AG10803 (cell line): ENCODE measurements around the gene GNG3.

Source experiments
- DNase-seq: peaks from one replicate; pipeline ENCODE4 v3.0.0; 2010; ENCODE audit warnings: low read depth
- H3K4me3 ChIP-seq: 2 replicates; pipeline ENCODE4 v1.5.1; 2011; ENCODE audit warnings: mild to moderate bottlenecking, low read length, control low read depth
- CTCF ChIP-seq: conservative IDR thresholded peaks from 2 replicates; pipeline ENCODE4 v1.5.1; 2011; ENCODE audit warnings: mild to moderate bottlenecking, low read length, control low read depth, inconsistent platforms

Gene GNG3

GRCh38 chr11:62707277-62707861 is at the start of gene GNG3, which contains the start of gene BSCL2:
Gene GNG3 (plus strand): TSS chr11:62707676. CDS start chr11:62708296, 620 bp downstream.
Gene BSCL2 (minus strand): TSS chr11:62707424. CDS start chr11:62707195, 229 bp downstream.
- DNase-seq: no peak
- peak within 1 kb of the TSS; percentile 55 for H3K4me3 ChIP-seq
- no peak for TF ChIP-seq CTCF

GRCh38 chr11:62664405-62665074 is 42.9 kb upstream of the GNG3 start:
- peak overlapping the region; percentile 93 for H3K4me3 ChIP-seq
- DNase-seq: peak; percentile 30
- TF ChIP-seq CTCF: no peak

GRCh38 chr11:62665075-62665598 is 42.3 kb upstream of the GNG3 start, which contains the start of the genes C11orf98 and CSKMT:
Gene C11orf98 (minus strand): TSS chr11:62665210. CDS start chr11:62665169, 41 bp downstream.
Gene CSKMT (plus strand): TSS chr11:62665312. CDS start chr11:62665880, 568 bp downstream.
- peak within 1 kb of the TSS; percentile 93 for H3K4me3 ChIP-seq
- DNase-seq: peak; percentile 91
- no peak for TF ChIP-seq CTCF

GRCh38 chr11:62665599-62666258 is 41.7 kb upstream of the GNG3 start:
- DNase-seq: peak; percentile 65
- TF ChIP-seq CTCF: no peak

GRCh38 chr11:62666259-62666926 is 41.1 kb upstream of the GNG3 start:
- no peak for TF ChIP-seq CTCF
- no peak for DNase-seq
- H3K4me3 ChIP-seq: peak overlapping the region; percentile 93

More at GRCh38 chr11:62665599-62666258, 41.7 kb upstream of the GNG3 start:
- H3K4me3 ChIP-seq: peak overlapping the region; percentile 93

- no peak overlapping the region; the same call in 1 of the 2 replicates for H3K4me3 ChIP-seq
- TF ChIP-seq CTCF: no peak
- DNase-seq: no peak
Observed at GRCh38 chr11:62667460-62667859, 40.0 kb upstream of the GNG3 start.
